ENCODE data around the gene GLRA3.
"Not testable (repeated sequence)": the region's sequence is repeated elsewhere in the genome, so short reads cannot be mapped to it uniquely, and the experiment has no call there.

The GLRA3 gene

GRCh38 chr4:174808836-174809235 is 20.2 kb downstream of the GLRA3 start:
- DNase-seq: no peak

- no peak for DNase-seq
Measured at GRCh38 chr4:174808119-174808518, 20.9 kb downstream of the GLRA3 start.

- DNase-seq: no peak
Measured at GRCh38 chr4:174805746-174806145, 23.3 kb downstream of the GLRA3 start.

GRCh38 chr4:174794543-174795094 is 34.4 kb downstream of the GLRA3 start:
- DNase-seq: no peak

GRCh38 chr4:174789657-174790056 is 39.4 kb downstream of the GLRA3 start:
- DNase-seq: no peak

GRCh38 chr4:174778274-174778986 is 50.6 kb downstream of the GLRA3 start:
- DNase-seq: not testable (repeated sequence)

- DNase-seq: no peak
Measured at GRCh38 chr4:174775366-174775765, 53.7 kb downstream of the GLRA3 start.

- DNase-seq: peak; percentile 33
Measured at GRCh38 chr4:174764105-174764729, 64.8 kb downstream of the GLRA3 start.

- DNase-seq: no peak
Measured at GRCh38 chr4:174763454-174764104, 65.5 kb downstream of the GLRA3 start.

- no peak for DNase-seq
Measured at GRCh38 chr4:174761451-174761850, 67.6 kb downstream of the GLRA3 start.

- DNase-seq: no peak
Measured at GRCh38 chr4:174757736-174758135, 71.3 kb downstream of the GLRA3 start.

- DNase-seq: no peak
Measured at GRCh38 chr4:174753021-174753420, 76.0 kb downstream of the GLRA3 start.

- DNase-seq: no peak
Measured at GRCh38 chr4:174752026-174752425, 77.0 kb downstream of the GLRA3 start.

GRCh38 chr4:174749091-174749490 is 80.0 kb downstream of the GLRA3 start:
- no peak for DNase-seq

- DNase-seq: no peak
Measured at GRCh38 chr4:174746710-174747109, 82.3 kb downstream of the GLRA3 start.

- DNase-seq: no peak
Measured at GRCh38 chr4:174742561-174742960, 86.5 kb downstream of the GLRA3 start.

- no peak for DNase-seq
Measured at GRCh38 chr4:174739576-174739975, 89.5 kb downstream of the GLRA3 start.

GRCh38 chr4:174734181-174734580 is 94.9 kb downstream of the GLRA3 start:
- no peak for DNase-seq

- no peak for DNase-seq
Measured at GRCh38 chr4:174717828-174718227, 111.2 kb downstream of the GLRA3 start.

- no peak for DNase-seq
Measured at GRCh38 chr4:174716986-174717770, 111.9 kb downstream of the GLRA3 start.

- DNase-seq: peak; percentile 24
Measured at GRCh38 chr4:174714393-174715211, 114.4 kb downstream of the GLRA3 start.

- no peak for DNase-seq
Measured at GRCh38 chr4:174713821-174714220, 115.2 kb downstream of the GLRA3 start.

Data from amniotic stem cell (primary cell).